Right atrium auricular region (tissue), 2 donors: ENCODE measurements around the gene DRD4. TPM values are rescaled to one million over a fixed set of nuclear protein-coding genes. Genes with fewer than 3 reads are reported as not detected.

Experiments used
- DNase-seq: peaks from one replicate; pipeline ENCODE4 v3.0.0-alpha.2; 2019; ENCODE audit warnings: low spot score
- H3K27ac ChIP-seq, 2 donors: fragments of 200-600 bp; sonication (generic); 1 replicate in 1 of 2; 2 replicates in 1 of 2; pipeline ENCODE4 v1.5.1; 2016 to 2019
- H3K27me3 ChIP-seq, 2 donors: fragments of 200-600 bp; sonication (generic); one replicate each; pipeline versions ENCODE4 v1.5.1 to v1.6.0; 2017 to 2019
- H3K36me3 ChIP-seq: fragments of 200-600 bp; sonication (generic); one replicate; pipeline ENCODE4 v1.5.1; 2016
- H3K4me1 ChIP-seq, 2 donors: fragments of 200-600 bp; sonication (generic); one replicate each; pipeline versions ENCODE4 v1.5.1 to v1.6.0; 2017 to 2019
- H3K4me3 ChIP-seq, 2 donors: fragments of 200-600 bp; sonication (generic); 1 replicate in 1 of 2; 2 replicates in 1 of 2; pipeline ENCODE4 v1.5.1; 2017 to 2019; ENCODE audit warnings: mild to moderate bottlenecking in 1 of 2, moderate library complexity in 1 of 2
- H3K9me3 ChIP-seq, 2 donors: fragments of 200-600 bp; sonication (generic); one replicate each; pipeline ENCODE4 v1.5.1; 2019
- CTCF ChIP-seq, 2 donors: fragments of 200-600 bp; sonication (generic); IDR thresholded peaks; one replicate each; pipeline ENCODE4 v1.5.1; 2019; ENCODE audit warnings: antibody characterized with exemption in 2 of 2
- total RNA-seq, 2 donors: library from RNA; depleted of rRNA; stranded (reverse); fragments of >200 nt; gene quantifications; one replicate each; pipeline ENCODE4 v1.1.0, GENCODE V29; 2016

The DRD4 gene
- not detected for total RNA-seq

- H3K4me3 ChIP-seq: peak within 1 kb of the TSS in 1 of 2 donors; percentile 37
- H3K4me1 ChIP-seq: peaks cover 0 to 24% of the 10 kb centered on the region in 2 donors
- DNase-seq: no peak
- no peak within 1 kb of the TSS for H3K27ac ChIP-seq
- no peaks in the 10 kb centered on the region for H3K9me3 ChIP-seq
- no peaks in the 10 kb centered on the region for H3K36me3 ChIP-seq
- TF ChIP-seq CTCF (IDR thresholded peaks at IDR 0.05): no peak
- peaks cover 0 to 12% of the 10 kb centered on the region in 2 donors for H3K27me3 ChIP-seq
Observed at GRCh38 chr11:636511-637332, at the start of gene DRD4. Gene DRD4, plus strand, starts transcription at chr11:637269. Its CDS starts 36 bp downstream, at chr11:637305.

- no peak for TF ChIP-seq CTCF (IDR thresholded peaks at IDR 0.05)
- no peak overlapping the region for H3K27ac ChIP-seq
- no peaks in the 10 kb centered on the region for H3K9me3 ChIP-seq
- peaks cover 61% of the 10 kb centered on the region for H3K36me3 ChIP-seq
- no peaks in the 10 kb centered on the region for H3K4me1 ChIP-seq
- no peak for DNase-seq
- H3K27me3 ChIP-seq: no peaks in the 10 kb centered on the region
- no peak overlapping the region for H3K4me3 ChIP-seq
Observed at GRCh38 chr11:587546-587945, 49.5 kb upstream of the DRD4 start.

GRCh38 chr11:587978-588380 is 49.1 kb upstream of the DRD4 start:
- TF ChIP-seq CTCF (IDR thresholded peaks at IDR 0.05): no peak
- peak; percentile 70 for DNase-seq
- Histone ChIP-seq H3K36me3 (peaks cover 61% of the 10 kb centered on the region), H3K4me1 (no peaks in the 10 kb centered on the region), H3K27me3 (no peaks in the 10 kb centered on the region), H3K9me3 (no peaks in the 10 kb centered on the region), H3K4me3 (no peak overlapping the region), H3K27ac (no peak overlapping the region)

GRCh38 chr11:589798-590197 is 47.3 kb upstream of the DRD4 start:
- no peak overlapping the region for H3K4me3 ChIP-seq
- peaks cover 66% of the 10 kb centered on the region for H3K36me3 ChIP-seq
- no peaks in the 10 kb centered on the region for H3K4me1 ChIP-seq
- TF ChIP-seq CTCF (IDR thresholded peaks at IDR 0.05): no peak
- no peak overlapping the region for H3K27ac ChIP-seq
- H3K27me3 ChIP-seq: no peaks in the 10 kb centered on the region
- no peaks in the 10 kb centered on the region for H3K9me3 ChIP-seq
- no peak for DNase-seq

GRCh38 chr11:590997-591396 is 46.1 kb upstream of the DRD4 start:
- H3K4me3 ChIP-seq: no peak overlapping the region
- H3K9me3 ChIP-seq: no peaks in the 10 kb centered on the region
- no peak overlapping the region for H3K27ac ChIP-seq
- H3K27me3 ChIP-seq: no peaks in the 10 kb centered on the region
- no peak for TF ChIP-seq CTCF (IDR thresholded peaks at IDR 0.05)
- no peak for DNase-seq
- H3K4me1 ChIP-seq: no peaks in the 10 kb centered on the region
- H3K36me3 ChIP-seq: peaks cover 76% of the 10 kb centered on the region

GRCh38 chr11:592501-592900 is 44.6 kb upstream of the DRD4 start:
- Histone ChIP-seq H3K36me3 (peaks cover 81% of the 10 kb centered on the region), H3K4me1 (no peaks in the 10 kb centered on the region), H3K4me3 (no peak overlapping the region), H3K27me3 (no peaks in the 10 kb centered on the region), H3K9me3 (no peaks in the 10 kb centered on the region), H3K27ac (no peak overlapping the region)
- no peak for DNase-seq
- no peak for TF ChIP-seq CTCF (IDR thresholded peaks at IDR 0.05)
